Activated CD4-positive, alpha-beta memory T cell treated with anti-CD3 and anti-CD28 coated beads, Interleukin-2, amount 10 ng/mL, durations not matched to agents 7 days and 5 days (primary cell): Measurements from ENCODE around the gene CSF2RB. TPM values are rescaled to one million over a fixed set of nuclear protein-coding genes. Genes with fewer than 3 reads are reported as not detected.

Source experiments
- CTCF ChIA-PET: fragments of 350-600 bp; sonication (Branson Sonifier 250); formaldehyde crosslinking; loops from one replicate; lab custom pipeline; 2021; ENCODE audit warnings: antibody characterized with exemption, inconsistent platforms; lab: Charles Lee
- POLR2A ChIA-PET: fragments of 350-600 bp; sonication (Branson Sonifier 250); formaldehyde crosslinking; loops from one replicate; lab custom pipeline; 2021; ENCODE audit warnings: antibody characterized with exemption; lab: Charles Lee
- DNase-seq: peaks from one replicate; pipeline ENCODE4 v3.0.0-alpha.2; 2020
- H3K27ac Mint-ChIP-seq: one replicate; pipeline ENCODE4 v1.8.0; 2021; ENCODE audit warnings: mild to moderate bottlenecking, mixed read lengths
- H3K27me3 Mint-ChIP-seq: one replicate; pipeline ENCODE4 v1.8.0; 2021; ENCODE audit warnings: mixed read lengths
- H3K36me3 Mint-ChIP-seq: one replicate; pipeline ENCODE4 v1.8.0; 2021; ENCODE audit warnings: low read depth, mixed read lengths
- H3K4me1 Mint-ChIP-seq: one replicate; pipeline ENCODE4 v1.8.0; 2021; ENCODE audit warnings: mixed read lengths
- H3K4me3 Mint-ChIP-seq: one replicate; pipeline ENCODE4 v1.8.0; 2021; ENCODE audit warnings: mild to moderate bottlenecking, mixed read lengths
- H3K9me3 Mint-ChIP-seq: one replicate; pipeline ENCODE4 v1.8.0; 2021; ENCODE audit warnings: mixed read lengths
- total RNA-seq, 2 experiments: library from RNA; stranded (reverse); gene quantifications; one replicate each; pipeline ENCODE4 v1.2.3, GENCODE V29; 2021

CSF2RB gene
- total RNA-seq, 2 experiments from 2014 or later, result 2.3 to 3.0 TPM

DNA sequence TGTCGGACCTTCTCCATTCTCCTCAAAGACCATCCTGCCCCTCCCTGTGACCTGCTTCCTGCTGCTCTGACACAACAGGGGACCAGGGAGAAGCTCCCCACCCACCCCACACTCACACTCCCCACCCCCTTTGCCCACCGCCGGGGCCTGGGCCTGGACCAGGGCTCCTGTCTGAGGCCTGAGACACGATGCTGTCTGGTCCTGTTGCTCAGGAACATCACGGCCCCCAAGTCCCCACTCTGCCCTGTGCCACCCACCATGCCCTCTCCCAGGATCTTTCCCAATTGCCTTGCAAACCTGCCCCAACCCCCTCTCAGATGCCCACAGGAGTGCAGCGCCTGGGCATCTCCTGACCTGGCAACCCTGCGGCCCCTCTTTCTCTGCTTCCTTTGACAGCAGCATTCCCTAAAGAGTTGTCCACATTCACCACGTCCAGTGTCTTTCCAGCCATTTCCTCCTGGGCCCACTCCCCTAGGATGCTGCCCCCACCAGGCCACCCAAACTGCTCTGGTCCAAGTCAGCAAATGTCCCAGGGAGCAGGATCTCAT, 10.8 kb downstream of the CSF2RB start:
- Mint-ChIP-seq H3K4me1 (peaks cover 31% of the 10 kb centered on the region), H3K36me3 (no peaks in the 10 kb centered on the region), H3K27ac (no peak overlapping the region), H3K9me3 (no peaks in the 10 kb centered on the region), H3K4me3 (no peak overlapping the region), H3K27me3 (peaks cover 13% of the 10 kb centered on the region)
- DNase-seq, result no peak
- ChIA-PET POLR2A (interaction anchor here (0.8 kb wide), 1 partner anchor 10 kb away, joined by 3 read pairs; no protein-coding TSS in a partner anchor), CTCF (no interaction called here)

DNA sequence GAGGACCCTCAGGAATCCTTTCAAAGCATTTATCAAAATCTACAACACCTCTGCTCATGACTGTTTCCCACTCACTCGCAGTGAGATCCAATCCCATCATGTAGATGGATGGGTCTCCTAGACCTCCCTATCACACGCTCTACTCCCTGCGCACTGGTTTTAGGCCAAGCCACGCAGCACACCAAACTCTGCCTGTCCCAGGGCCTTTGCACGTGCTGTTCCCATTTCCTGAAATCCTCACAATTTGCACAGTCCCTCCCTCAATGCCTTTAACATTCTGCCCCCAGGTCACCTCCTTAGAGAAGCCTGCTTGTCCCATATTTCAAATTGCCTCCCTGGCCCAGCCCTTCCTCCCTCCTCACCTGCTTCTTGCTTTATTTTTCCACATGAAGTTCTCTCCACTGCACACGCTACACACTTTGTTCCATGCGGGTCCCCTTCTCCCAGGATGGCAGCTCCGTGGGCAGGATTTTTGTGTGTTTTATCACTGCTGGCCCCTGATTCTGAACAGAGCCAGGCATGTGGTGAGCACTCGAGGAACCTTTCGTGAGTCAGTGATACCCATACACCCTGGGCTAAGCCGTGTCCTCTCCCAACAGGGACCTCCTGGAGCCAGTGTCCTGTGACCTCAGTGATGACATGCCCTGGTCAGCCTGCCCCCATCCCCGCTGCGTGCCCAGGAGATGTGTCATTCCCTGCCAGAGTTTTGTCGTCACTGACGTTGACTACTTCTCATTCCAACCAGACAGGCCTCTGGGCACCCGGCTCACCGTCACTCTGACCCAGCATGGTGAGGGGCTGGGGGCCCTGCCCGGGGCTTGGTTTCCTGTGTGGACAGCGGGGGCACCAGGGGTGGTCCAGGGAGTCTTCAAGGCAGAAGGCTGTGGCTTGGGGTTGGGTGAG, 12.2 kb downstream of the CSF2RB start:
- ChIA-PET CTCF (no interaction called here), POLR2A (no interaction called here)
- Mint-ChIP-seq H3K4me3 (no peak overlapping the region), H3K4me1 (peaks cover 31% of the 10 kb centered on the region), H3K27me3 (peaks cover 7% of the 10 kb centered on the region), H3K27ac (no peak overlapping the region), H3K36me3 (no peaks in the 10 kb centered on the region), H3K9me3 (no peaks in the 10 kb centered on the region)
- DNase-seq, result no peak

DNA sequence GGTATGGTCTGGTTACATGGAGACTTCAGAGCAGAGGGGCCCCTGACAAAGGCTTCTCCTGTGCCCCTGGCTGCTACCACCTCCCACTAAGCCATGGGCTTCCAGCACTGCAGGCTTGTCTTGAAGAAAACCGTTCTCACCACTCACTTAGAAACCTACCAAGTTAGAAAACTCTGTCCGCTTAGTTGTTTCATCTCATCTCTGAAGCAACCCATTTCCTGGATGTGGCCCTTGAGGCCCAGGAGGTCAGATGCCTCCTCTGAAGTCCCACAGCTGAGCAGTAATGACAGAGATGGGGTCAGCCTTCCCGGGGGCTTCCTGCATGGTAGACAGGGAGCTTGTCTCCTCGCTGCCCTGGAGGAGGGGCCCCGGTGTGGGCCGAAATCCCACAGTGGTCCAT, 12.9 kb downstream of the CSF2RB start:
- peaks cover 5% of the 10 kb centered on the region for H3K27me3 Mint-ChIP-seq
- no peak overlapping the region for H3K4me3 Mint-ChIP-seq
- no peaks in the 10 kb centered on the region for H3K9me3 Mint-ChIP-seq
- H3K27ac Mint-ChIP-seq, result no peak overlapping the region
- peaks cover 26% of the 10 kb centered on the region for H3K4me1 Mint-ChIP-seq
- DNase-seq, result no peak
- ChIA-PET CTCF (interaction anchor here (1.0 kb wide), 1 partner anchor 70 kb away, joined by 3 read pairs; no protein-coding TSS in a partner anchor), POLR2A (interaction anchor here (0.7 kb wide), 1 partner anchor 64 kb away, joined by 3 read pairs; no protein-coding TSS in a partner anchor)
- no peaks in the 10 kb centered on the region for H3K36me3 Mint-ChIP-seq

DNA sequence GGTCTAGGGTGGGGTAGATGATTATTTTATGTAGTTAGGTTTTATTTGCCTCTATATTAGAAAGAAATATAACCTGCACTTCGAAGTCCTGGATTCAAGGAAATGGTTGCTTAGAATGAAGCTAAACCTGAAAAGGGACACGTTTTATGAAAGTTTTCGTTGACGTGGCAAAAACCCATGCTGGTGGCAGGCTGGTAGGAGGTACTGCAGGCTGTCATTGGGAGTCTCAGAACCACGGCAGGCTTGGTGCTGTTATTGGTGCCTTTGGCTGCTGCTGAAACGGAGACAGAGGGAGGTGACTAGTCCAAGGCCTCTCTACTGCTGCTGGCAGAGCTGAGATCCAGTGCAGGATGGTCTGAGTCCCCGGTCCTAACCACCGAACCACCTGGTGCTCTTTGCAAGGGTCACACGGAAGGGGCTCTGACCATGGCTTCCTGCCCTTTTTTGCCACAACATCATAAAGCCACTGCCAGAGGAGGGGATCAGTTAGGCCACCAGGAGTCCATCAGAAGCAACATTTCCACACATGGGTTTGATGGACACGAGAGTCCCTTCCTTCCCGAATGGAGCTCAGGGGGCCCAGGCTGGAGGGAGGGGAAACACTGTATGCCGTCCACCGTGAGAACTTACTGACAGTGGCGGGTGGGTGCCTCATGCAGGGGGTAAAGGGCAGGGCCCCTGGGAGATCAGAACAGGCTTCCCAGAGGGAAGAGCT, 13.4 kb downstream of the CSF2RB start:
- POLR2A ChIA-PET, result interaction anchor here (0.7 kb wide), 1 partner anchor 65 kb away, joined by 3 read pairs; no protein-coding TSS in a partner anchor
- CTCF ChIA-PET, result interaction anchor here (1.0 kb wide), 1 partner anchor 71 kb away, joined by 3 read pairs; no protein-coding TSS in a partner anchor
- Mint-ChIP-seq H3K4me3 (no peak overlapping the region), H3K36me3 (no peaks in the 10 kb centered on the region), H3K9me3 (no peaks in the 10 kb centered on the region), H3K4me1 (peaks cover 25% of the 10 kb centered on the region), H3K27ac (no peak overlapping the region), H3K27me3 (peaks cover 5% of the 10 kb centered on the region)
- DNase-seq, result no peak

DNA sequence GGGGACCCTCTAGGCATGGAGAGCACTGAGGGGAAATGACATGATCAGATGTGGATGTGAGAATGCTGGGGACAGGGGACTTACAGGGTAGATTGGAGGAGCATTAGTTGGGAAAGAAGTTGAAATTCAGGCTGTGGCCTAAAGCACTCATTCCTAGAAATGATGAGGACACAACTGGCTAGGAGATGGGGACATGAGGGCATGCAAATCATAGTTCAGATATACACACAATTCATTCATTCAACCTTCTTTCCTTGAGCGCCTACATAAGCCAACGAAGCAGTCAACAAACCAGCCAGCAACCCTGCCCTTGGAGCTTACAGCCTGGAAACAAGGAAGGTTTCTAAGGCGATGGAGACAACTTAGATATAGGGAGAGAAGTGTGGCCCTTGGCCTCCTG, 14.2 kb downstream of the CSF2RB start:
- POLR2A ChIA-PET, result interaction anchor here (0.8 kb wide), 1 partner anchor 67 kb away, joined by 3 read pairs; the partner anchor contains the start of gene NCF4
- no peak for DNase-seq
- H3K36me3 Mint-ChIP-seq, result no peaks in the 10 kb centered on the region
- peaks cover 25% of the 10 kb centered on the region for H3K4me1 Mint-ChIP-seq
- no peak overlapping the region for H3K27ac Mint-ChIP-seq
- CTCF ChIA-PET, result no interaction called here
- no peak overlapping the region for H3K4me3 Mint-ChIP-seq
- peaks cover 5% of the 10 kb centered on the region for H3K27me3 Mint-ChIP-seq
- H3K9me3 Mint-ChIP-seq, result no peaks in the 10 kb centered on the region

GRCh38 chr22:36928196-36928595, 14.8 kb downstream of the CSF2RB start:
- peaks cover 25% of the 10 kb centered on the region for H3K4me1 Mint-ChIP-seq
- DNase-seq, result no peak
- peaks cover 5% of the 10 kb centered on the region for H3K27me3 Mint-ChIP-seq
- POLR2A ChIA-PET, result interaction anchor here (0.8 kb wide), 1 partner anchor 67 kb away, joined by 3 read pairs; the partner anchor contains the start of gene NCF4
- no peaks in the 10 kb centered on the region for H3K9me3 Mint-ChIP-seq
- H3K27ac Mint-ChIP-seq, result no peak overlapping the region
- H3K4me3 Mint-ChIP-seq, result no peak overlapping the region
- CTCF ChIA-PET, result no interaction called here
- no peaks in the 10 kb centered on the region for H3K36me3 Mint-ChIP-seq

DNA sequence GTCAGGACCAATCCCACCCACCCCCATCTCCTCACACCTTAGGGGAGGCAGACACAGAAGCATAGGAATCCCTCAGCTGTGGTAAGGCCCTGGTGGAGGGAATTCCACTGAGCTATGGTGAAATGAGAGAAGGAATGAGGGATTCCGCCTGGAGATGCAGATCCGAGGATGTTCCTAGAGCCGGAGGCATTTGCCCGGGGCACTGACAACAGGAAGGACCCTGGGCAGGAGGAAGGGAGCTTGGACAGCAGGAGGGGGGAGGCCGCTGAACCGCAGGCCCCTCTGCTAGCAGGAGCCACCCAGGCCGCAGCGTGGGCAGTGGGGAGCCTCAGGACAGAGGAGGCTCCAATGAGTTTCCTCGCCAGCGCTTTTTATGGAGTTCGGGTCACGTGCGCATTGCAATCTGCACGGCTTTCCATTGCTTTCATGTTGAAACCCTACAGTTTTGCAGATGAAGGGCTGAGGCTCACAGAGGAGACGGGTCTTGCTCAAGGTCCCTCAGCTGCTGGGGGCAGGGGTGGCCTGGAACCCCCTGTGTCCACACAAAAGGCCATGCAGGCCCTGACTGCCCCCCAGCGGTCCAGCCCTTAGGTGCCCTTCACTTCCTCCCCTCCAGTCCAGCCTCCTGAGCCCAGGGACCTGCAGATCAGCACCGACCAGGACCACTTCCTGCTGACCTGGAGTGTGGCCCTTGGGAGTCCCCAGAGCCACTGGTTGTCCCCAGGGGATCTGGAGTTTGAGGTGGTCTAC, 15.5 kb downstream of the CSF2RB start:
- Mint-ChIP-seq H3K27ac (no peak overlapping the region), H3K36me3 (no peaks in the 10 kb centered on the region), H3K9me3 (no peaks in the 10 kb centered on the region), H3K27me3 (peaks cover 5% of the 10 kb centered on the region), H3K4me3 (no peak overlapping the region), H3K4me1 (peaks cover 25% of the 10 kb centered on the region)
- ChIA-PET POLR2A (no interaction called here), CTCF (no interaction called here)
- no peak for DNase-seq

- H3K27me3 Mint-ChIP-seq, result peaks cover 5% of the 10 kb centered on the region
- DNase-seq, result no peak
- no peaks in the 10 kb centered on the region for H3K9me3 Mint-ChIP-seq
- no peak overlapping the region for H3K27ac Mint-ChIP-seq
- H3K4me1 Mint-ChIP-seq, result peaks cover 25% of the 10 kb centered on the region
- POLR2A ChIA-PET, result no interaction called here
- H3K36me3 Mint-ChIP-seq, result no peaks in the 10 kb centered on the region
- CTCF ChIA-PET, result no interaction called here
- H3K4me3 Mint-ChIP-seq, result no peak overlapping the region
Measured at GRCh38 chr22:36929621-36930020, 16.2 kb downstream of the CSF2RB start.

DNA sequence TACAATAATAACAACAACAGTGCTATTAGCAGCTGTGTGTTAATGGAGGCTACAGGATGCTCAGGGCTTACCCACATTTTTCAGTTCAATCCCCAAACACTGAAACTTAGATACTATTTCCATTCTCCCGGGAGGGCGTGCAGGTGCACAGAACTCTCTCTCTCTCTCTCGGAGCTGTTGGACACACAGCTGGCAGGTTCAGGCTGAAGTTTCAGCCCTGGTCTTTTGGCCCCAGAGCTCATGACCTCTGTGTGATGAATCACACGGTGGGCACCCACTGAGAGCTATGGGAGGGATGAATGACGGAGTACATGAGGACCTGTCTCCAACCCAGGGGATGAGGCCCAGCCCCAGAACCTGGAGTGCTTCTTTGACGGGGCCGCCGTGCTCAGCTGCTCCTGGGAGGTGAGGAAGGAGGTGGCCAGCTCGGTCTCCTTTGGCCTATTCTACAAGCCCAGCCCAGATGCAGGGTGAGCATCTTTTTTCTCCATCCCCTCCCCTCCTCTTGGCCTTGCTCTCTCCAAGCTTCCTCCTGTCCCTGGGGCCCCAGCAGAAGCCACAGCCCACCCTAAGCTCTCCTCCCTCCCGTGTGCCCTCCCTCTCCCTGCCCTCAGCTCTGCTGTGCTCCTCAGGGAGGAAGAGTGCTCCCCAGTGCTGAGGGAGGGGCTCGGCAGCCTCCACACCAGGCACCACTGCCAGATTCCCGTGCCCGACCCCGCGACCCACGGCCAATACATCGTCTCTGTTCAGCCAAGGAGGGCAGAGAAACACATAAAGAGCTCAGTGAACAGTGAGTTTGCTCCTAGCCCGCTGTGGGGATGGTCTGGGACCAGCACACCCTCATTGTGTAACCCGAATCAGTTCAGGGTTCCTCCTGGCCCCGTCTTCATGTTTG, 16.9 kb downstream of the CSF2RB start:
- Mint-ChIP-seq H3K27me3 (peaks cover 5% of the 10 kb centered on the region), H3K9me3 (no peaks in the 10 kb centered on the region), H3K27ac (no peak overlapping the region), H3K4me3 (no peak overlapping the region), H3K36me3 (no peaks in the 10 kb centered on the region), H3K4me1 (peaks cover 22% of the 10 kb centered on the region)
- DNase-seq, result no peak
- CTCF ChIA-PET, result interaction anchor here (0.9 kb wide), 1 partner anchor 48 kb away, joined by 3 read pairs; no protein-coding TSS in a partner anchor
- POLR2A ChIA-PET, result no interaction called here

DNA sequence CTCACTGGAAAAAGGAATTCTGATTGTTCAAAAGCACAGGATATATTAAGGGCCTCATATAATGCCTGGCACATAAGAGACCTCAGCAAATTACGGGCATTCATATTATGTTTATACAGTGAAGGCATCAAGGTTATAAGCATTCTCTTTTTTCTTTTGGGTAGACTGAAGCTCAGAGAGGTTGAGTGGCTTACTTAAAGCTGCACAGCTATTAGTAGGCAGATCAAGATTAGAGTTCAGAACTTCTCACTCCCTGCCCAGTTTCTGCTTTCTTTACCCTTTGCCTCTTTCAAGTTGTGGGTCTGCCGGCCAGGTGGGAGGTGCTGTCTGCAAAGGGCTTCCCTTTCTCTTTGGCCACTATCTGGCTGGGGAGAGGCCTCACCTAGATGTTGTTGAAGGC, 18.0 kb downstream of the CSF2RB start:
- ChIA-PET CTCF (interaction anchor here (0.6 to 0.9 kb wide), 2 partner anchors 47 to 146 kb away, joined by 3 read pairs; no protein-coding TSS in a partner anchor), POLR2A (no interaction called here)
- peaks cover 11% of the 10 kb centered on the region for H3K4me1 Mint-ChIP-seq
- DNase-seq, result no peak
- peaks cover 5% of the 10 kb centered on the region for H3K27me3 Mint-ChIP-seq
- no peaks in the 10 kb centered on the region for H3K36me3 Mint-ChIP-seq
- H3K27ac Mint-ChIP-seq, result no peak overlapping the region
- H3K9me3 Mint-ChIP-seq, result no peaks in the 10 kb centered on the region
- H3K4me3 Mint-ChIP-seq, result no peak overlapping the region

GRCh38 chr22:36933629-36934417, 20.4 kb downstream of the CSF2RB start:
- ChIA-PET POLR2A (no interaction called here), CTCF (interaction anchor here (1.2 kb wide), 1 partner anchor 81 kb away, joined by 3 read pairs; no protein-coding TSS in a partner anchor)
- Mint-ChIP-seq H3K27me3 (peaks cover 2% of the 10 kb centered on the region), H3K4me1 (no peaks in the 10 kb centered on the region), H3K4me3 (no peak overlapping the region), H3K9me3 (no peaks in the 10 kb centered on the region), H3K27ac (no peak overlapping the region), H3K36me3 (no peaks in the 10 kb centered on the region)
- no peak for DNase-seq
